ENCODE data around the gene PCNX1.

GRCh38 chr14:70893062-70893845 is 14.0 kb upstream of the PCNX1 start:
- TF ChIP-seq REST (IDR thresholded peaks at IDR 0.05; ENCODE audit: insufficient read depth in 1 of 2, low read depth in 2 of 2, low read length in 2 of 2) (no peak), POLR2AphosphoS5 (IDR thresholded peaks at IDR 0.05; ENCODE audit: low read depth, low read length) (no peak)

Measured in PFSK-1 (cell line).